H9 (cell line): ENCODE measurements around the gene THAP5. TPM values are rescaled to one million over a fixed set of nuclear protein-coding genes. Genes with fewer than 3 reads are reported as not detected.

Experiments
- DNase-seq: peaks from one replicate; pipeline ENCODE4 v3.0.0-alpha.2; 2017
- H2AFZ ChIP-seq: one replicate; pipeline ENCODE4 v1.6.1; 2013; ENCODE audit warnings: mild to moderate bottlenecking, low read length, control low read depth, moderate library complexity
- H2AK5ac ChIP-seq: 2 replicates; pipeline ENCODE4 v1.6.1; 2013; ENCODE audit warnings: low read length, control low read depth, mixed read lengths; ENCODE audit not compliant: insufficient read length
- H2BK120ac ChIP-seq: one replicate; pipeline ENCODE4 v1.6.1; 2013; ENCODE audit warnings: low read depth, mild to moderate bottlenecking, low read length, control low read depth, inconsistent platforms; ENCODE audit not compliant: poor library complexity, severe bottlenecking
- H2BK12ac ChIP-seq: 2 replicates; pipeline ENCODE4 v1.6.1; 2013; ENCODE audit warnings: low read length, control low read depth, mixed read lengths, low read depth; ENCODE audit not compliant: insufficient read length
- H2BK15ac ChIP-seq: 2 replicates; pipeline ENCODE4 v1.6.1; 2013; ENCODE audit warnings: low read depth, low read length, control low read depth
- H2BK20ac ChIP-seq: one replicate; pipeline ENCODE4 v1.6.1; 2013; ENCODE audit warnings: low read depth, mild to moderate bottlenecking, low read length, control low read depth, inconsistent platforms; ENCODE audit not compliant: poor library complexity, severe bottlenecking
- H2BK5ac ChIP-seq: 2 replicates; pipeline ENCODE4 v1.6.1; 2013; ENCODE audit warnings: low read length, control low read depth, mixed read lengths; ENCODE audit not compliant: insufficient read length
- H3K14ac ChIP-seq: 2 replicates; pipeline ENCODE4 v1.6.1; 2013; ENCODE audit warnings: low read length, control low read depth; ENCODE audit not compliant: insufficient read depth
- H3K18ac ChIP-seq: 2 replicates; pipeline ENCODE4 v1.6.1; 2013; ENCODE audit warnings: low read depth, mild to moderate bottlenecking, mixed read lengths, low read length, control low read depth; ENCODE audit not compliant: insufficient read length
- H3K23ac ChIP-seq: 2 replicates; pipeline ENCODE4 v1.6.1; 2013; ENCODE audit warnings: low read length, control low read depth, mixed read lengths, low read depth; ENCODE audit not compliant: insufficient read length
- H3K23me2 ChIP-seq: 2 replicates; pipeline ENCODE4 v1.6.1; 2013; ENCODE audit warnings: low read depth, mild to moderate bottlenecking, mixed read lengths, low read length, control low read depth; ENCODE audit not compliant: insufficient read length, poor library complexity, severe bottlenecking
- H3K27ac ChIP-seq: 2 replicates; pipeline ENCODE4 v1.5.1; 2013; ENCODE audit warnings: low read length, control low read depth, mixed read lengths, low read depth; ENCODE audit not compliant: insufficient read length
- H3K27me3 ChIP-seq: 2 replicates; pipeline ENCODE4 v1.6.1; 2013; ENCODE audit warnings: low read length, control low read depth, inconsistent platforms; ENCODE audit not compliant: insufficient read depth
- H3K4ac ChIP-seq: 2 replicates; pipeline ENCODE4 v1.6.1; 2013; ENCODE audit warnings: low read depth, mild to moderate bottlenecking, control low read depth, inconsistent platforms, low read length, moderate library complexity
- H3K4me1 ChIP-seq: 2 replicates; pipeline ENCODE4 v1.6.1; 2013; ENCODE audit warnings: low read length, control low read depth, inconsistent platforms; ENCODE audit not compliant: insufficient read depth
- H3K4me2 ChIP-seq: 2 replicates; pipeline ENCODE4 v1.6.1; 2013; ENCODE audit warnings: low read length, control low read depth, mixed read lengths; ENCODE audit not compliant: insufficient read length, insufficient read depth
- H3K56ac ChIP-seq: 2 replicates; pipeline ENCODE4 v1.6.1; 2013; ENCODE audit warnings: low read depth, mild to moderate bottlenecking, mixed read lengths, low read length, control low read depth; ENCODE audit not compliant: insufficient read length
- H3K79me1 ChIP-seq: 2 replicates; pipeline ENCODE4 v1.6.1; 2013; ENCODE audit warnings: low read depth, mild to moderate bottlenecking, moderate library complexity, low read length, control low read depth, inconsistent platforms; ENCODE audit not compliant: insufficient read depth, poor library complexity, severe bottlenecking
- H3K79me2 ChIP-seq: 2 replicates; pipeline ENCODE4 v1.6.1; 2013; ENCODE audit warnings: low read length, control low read depth, inconsistent platforms; ENCODE audit not compliant: insufficient read depth
- H3K9ac ChIP-seq: 2 replicates; pipeline ENCODE4 v1.6.1; 2013; ENCODE audit warnings: low read length, control low read depth, mixed read lengths; ENCODE audit not compliant: insufficient read length; ENCODE audit errors: extremely low read depth
- H3K9me3 ChIP-seq: one replicate; pipeline ENCODE4 v1.6.1; 2013; ENCODE audit warnings: low read depth, low read length, inconsistent platforms; ENCODE audit not compliant: control insufficient read depth
- H3T11ph ChIP-seq: one replicate; pipeline ENCODE4 v1.6.1; 2013; ENCODE audit warnings: mild to moderate bottlenecking, low read length, control low read depth, inconsistent platforms
- H4K20me1 ChIP-seq: one replicate; pipeline ENCODE4 v1.6.1; 2013; ENCODE audit not compliant: control insufficient read depth, insufficient read length, insufficient read depth
- H4K5ac ChIP-seq: 2 replicates; pipeline ENCODE4 v1.6.1; 2013; ENCODE audit warnings: low read depth, mild to moderate bottlenecking, mixed read lengths, low read length, control low read depth; ENCODE audit not compliant: insufficient read length
- H4K8ac ChIP-seq: replicated peaks from 2 replicates; pipeline ENCODE4 v1.6.1; 2013; ENCODE audit warnings: low read length, control low read depth, mixed read lengths, low read depth; ENCODE audit not compliant: insufficient read length
- H4K91ac ChIP-seq: 2 replicates; pipeline ENCODE4 v1.6.1; 2013; ENCODE audit warnings: low read depth, mild to moderate bottlenecking, moderate library complexity, mixed read lengths, low read length, control low read depth; ENCODE audit not compliant: insufficient read length
- H3K27ac Mint-ChIP-seq, 3 experiments: 2 replicates in 2 of 3; 3 replicates in 1 of 3; pipeline ENCODE4 v1.8.0; 2020 to 2021; ENCODE audit warnings: mixed read lengths in 3 of 3, mild to moderate bottlenecking in 1 of 3, moderate library complexity in 1 of 3
- H3K27me3 Mint-ChIP-seq: 2 replicates; pipeline ENCODE4 v1.8.0; 2021; ENCODE audit warnings: low read depth, mild to moderate bottlenecking, moderate library complexity, mixed read lengths
- H3K36me3 Mint-ChIP-seq, 3 experiments: 2 replicates in 2 of 3; 3 replicates in 1 of 3; pipeline ENCODE4 v1.8.0; 2020 to 2021; ENCODE audit warnings: low read depth in 3 of 3, mixed read lengths in 3 of 3; ENCODE audit not compliant: insufficient read depth in 1 of 3
- H3K4me1 Mint-ChIP-seq, 2 experiments: 2 replicates each; pipeline ENCODE4 v1.8.0; 2020; ENCODE audit warnings: mixed read lengths in 2 of 2
- H3K4me3 Mint-ChIP-seq, 2 experiments: 2 replicates in 1 of 2; 3 replicates in 1 of 2; pipeline ENCODE4 v1.8.0; 2020 to 2021; ENCODE audit warnings: mild to moderate bottlenecking in 2 of 2, mixed read lengths in 2 of 2, moderate library complexity in 1 of 2
- H3K9me3 Mint-ChIP-seq, 2 experiments: 2 replicates in 1 of 2; 3 replicates in 1 of 2; pipeline ENCODE4 v1.8.0; 2020; ENCODE audit warnings: mild to moderate bottlenecking in 2 of 2, mixed read lengths in 2 of 2, moderate library complexity in 1 of 2
- WGBS: extraction: QIAGEN DNeasy Blood & Tissue Kit; methylation state at CpG from one replicate; pipeline ENCODE4 v1.1.7; 2013; ENCODE audit warnings: missing lambda C conversion rate, low lambda C conversion rate, mixed read lengths; ENCODE audit not compliant: insufficient read length; ENCODE audit errors: extremely low coverage; 5-methylcytosine and 5-hydroxymethylcytosine counted together
- total RNA-seq: library from RNA; stranded (reverse); gene quantifications from 2 replicates; pipeline ENCODE4 v1.2.1, GENCODE V29; 2021
- TF ChIP-seq, protein P1 (sequence below): fragments of 200-600 bp; sonication (generic); conservative IDR thresholded peaks from 3 replicates; pipeline ENCODE4 v1.8.0; 2021; ENCODE audit warnings: antibody characterized with exemption, mild to moderate bottlenecking

The THAP5 gene
- total RNA-seq, 1 experiment from 2014 or later = 20.6 TPM

DNA sequence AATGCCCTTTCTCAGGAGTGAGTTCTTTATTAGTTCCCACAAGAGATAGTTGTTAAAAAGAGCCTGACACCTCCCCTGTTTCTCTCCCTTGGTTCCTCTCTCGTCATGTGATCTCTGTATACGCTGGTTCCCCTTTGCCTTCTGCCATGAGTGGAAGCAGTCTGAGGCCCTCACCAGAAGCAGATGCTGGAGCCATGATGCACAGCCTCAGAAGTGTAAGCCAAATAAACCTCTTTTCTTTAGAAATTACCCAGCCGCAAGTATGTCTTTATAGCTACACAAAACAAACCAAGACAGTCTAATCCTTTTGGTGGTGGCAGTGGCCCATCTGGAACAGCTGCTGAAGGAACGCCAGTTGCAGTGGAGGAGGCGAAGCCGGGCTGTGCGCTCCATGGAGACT is 9.4 kb upstream of the THAP5 start:
- Histone ChIP-seq H2BK20ac (no peak overlapping the region), H3K27me3 (no peaks in the 10 kb centered on the region), H3K56ac (no peak overlapping the region), H3K4me1 (peaks cover 7% of the 10 kb centered on the region), H3K79me2 (no peaks in the 10 kb centered on the region), H4K91ac (no peak overlapping the region), H2BK15ac (no peak overlapping the region), H2BK5ac (no peak overlapping the region), H2BK120ac (no peak overlapping the region), H3T11ph (no peak overlapping the region), H2AK5ac (no peak overlapping the region), H4K5ac (no peak overlapping the region), H4K8ac (no peak overlapping the region), H4K20me1 (no peaks in the 10 kb centered on the region), H3K4me2 (no peak overlapping the region), H2AFZ (no peak overlapping the region), H3K18ac (no peak overlapping the region), H2BK12ac (no peak overlapping the region), H3K23ac (no peak overlapping the region), H3K79me1 (no peaks in the 10 kb centered on the region), H3K4ac (no peak overlapping the region), H3K9ac (no peak overlapping the region), H3K14ac (no peak overlapping the region), H3K23me2 (no peaks in the 10 kb centered on the region), H3K27ac (no peak overlapping the region), H3K9me3 (peaks cover 14% of the 10 kb centered on the region)
- Mint-ChIP-seq H3K4me1 (peaks cover 18 to 20% of the 10 kb centered on the region in 2 experiments), H3K27me3 (no peaks in the 10 kb centered on the region), H3K27ac (no peak overlapping the region), H3K9me3 (peaks cover 15 to 18% of the 10 kb centered on the region in 2 experiments), H3K36me3 (peaks cover 32 to 47% (median 44%) of the 10 kb centered on the region in 3 experiments), H3K4me3 (no peak overlapping the region)
- WGBS = no CpG with 5 or more reads among the region's 7 CpGs
- TF ChIP-seq, protein P1, sequence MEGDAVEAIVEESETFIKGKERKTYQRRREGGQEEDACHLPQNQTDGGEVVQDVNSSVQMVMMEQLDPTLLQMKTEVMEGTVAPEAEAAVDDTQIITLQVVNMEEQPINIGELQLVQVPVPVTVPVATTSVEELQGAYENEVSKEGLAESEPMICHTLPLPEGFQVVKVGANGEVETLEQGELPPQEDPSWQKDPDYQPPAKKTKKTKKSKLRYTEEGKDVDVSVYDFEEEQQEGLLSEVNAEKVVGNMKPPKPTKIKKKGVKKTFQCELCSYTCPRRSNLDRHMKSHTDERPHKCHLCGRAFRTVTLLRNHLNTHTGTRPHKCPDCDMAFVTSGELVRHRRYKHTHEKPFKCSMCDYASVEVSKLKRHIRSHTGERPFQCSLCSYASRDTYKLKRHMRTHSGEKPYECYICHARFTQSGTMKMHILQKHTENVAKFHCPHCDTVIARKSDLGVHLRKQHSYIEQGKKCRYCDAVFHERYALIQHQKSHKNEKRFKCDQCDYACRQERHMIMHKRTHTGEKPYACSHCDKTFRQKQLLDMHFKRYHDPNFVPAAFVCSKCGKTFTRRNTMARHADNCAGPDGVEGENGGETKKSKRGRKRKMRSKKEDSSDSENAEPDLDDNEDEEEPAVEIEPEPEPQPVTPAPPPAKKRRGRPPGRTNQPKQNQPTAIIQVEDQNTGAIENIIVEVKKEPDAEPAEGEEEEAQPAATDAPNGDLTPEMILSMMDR = no peak
- no peak for DNase-seq
